ENCODE results near the gene ADGRG7.
"Not testable (repeated sequence)": the region's sequence is repeated elsewhere in the genome, so short reads cannot be mapped to it uniquely, and the experiment has no call there.

ADGRG7 gene

GRCh38 chr3:100645913-100646312 is 36.5 kb downstream of the ADGRG7 start:
- DNase-seq (ENCODE audit: low read depth) = no peak

GRCh38 chr3:100647171-100647570 is 37.8 kb downstream of the ADGRG7 start:
- DNase-seq (ENCODE audit: low read depth) = no peak

GRCh38 chr3:100647657-100648056 is 38.3 kb downstream of the ADGRG7 start:
- DNase-seq (ENCODE audit: low read depth) = no peak

GRCh38 chr3:100650651-100651619 is 41.5 kb downstream of the ADGRG7 start:
- no peak for DNase-seq (ENCODE audit: low read depth)

- DNase-seq (ENCODE audit: low read depth) = no peak
Measured at GRCh38 chr3:100653604-100654294, 44.3 kb downstream of the ADGRG7 start.

- DNase-seq (ENCODE audit: low read depth) = no peak
Measured at GRCh38 chr3:100656945-100657344, 47.5 kb downstream of the ADGRG7 start.

GRCh38 chr3:100661294-100661693 is 51.9 kb downstream of the ADGRG7 start:
- not testable (repeated sequence) for DNase-seq (ENCODE audit: low read depth)

GRCh38 chr3:100662113-100662823 is 52.9 kb downstream of the ADGRG7 start:
- no peak for DNase-seq (ENCODE audit: low read depth)

GRCh38 chr3:100665230-100665629 is 55.8 kb downstream of the ADGRG7 start:
- DNase-seq (ENCODE audit: low read depth) = no peak

GRCh38 chr3:100666699-100667098 is 57.3 kb downstream of the ADGRG7 start:
- not testable (repeated sequence) for DNase-seq (ENCODE audit: low read depth)

GRCh38 chr3:100667316-100667715 is 57.9 kb downstream of the ADGRG7 start:
- not testable (repeated sequence) for DNase-seq (ENCODE audit: low read depth)

GRCh38 chr3:100670995-100671394 is 61.6 kb downstream of the ADGRG7 start:
- DNase-seq (ENCODE audit: low read depth) = not testable (repeated sequence)

GRCh38 chr3:100681496-100681895 is 72.1 kb downstream of the ADGRG7 start:
- no peak for DNase-seq (ENCODE audit: low read depth)

- no peak for DNase-seq (ENCODE audit: low read depth)
Measured at GRCh38 chr3:100682056-100682853, 72.9 kb downstream of the ADGRG7 start.

- no peak for DNase-seq (ENCODE audit: low read depth)
Measured at GRCh38 chr3:100682854-100683760, 73.7 kb downstream of the ADGRG7 start.

- DNase-seq (ENCODE audit: low read depth) = no peak
Measured at GRCh38 chr3:100693225-100693624, 83.8 kb downstream of the ADGRG7 start.

GRCh38 chr3:100695696-100696095 is 86.3 kb downstream of the ADGRG7 start:
- DNase-seq (ENCODE audit: low read depth) = no peak

- no peak for DNase-seq (ENCODE audit: low read depth)
Measured at GRCh38 chr3:100696161-100696560, 86.8 kb downstream of the ADGRG7 start.

GRCh38 chr3:100697172-100697571 is 87.8 kb downstream of the ADGRG7 start:
- DNase-seq (ENCODE audit: low read depth) = no peak

GRCh38 chr3:100697723-100698285 is 88.4 kb downstream of the ADGRG7 start:
- DNase-seq (ENCODE audit: low read depth) = no peak

Data from T-helper 22 cell (primary cell).